GM18505 (cell line): ENCODE measurements around the gene CHRNA1.
"Not testable (repeated sequence)": the region's sequence is repeated elsewhere in the genome, so short reads cannot be mapped to it uniquely, and the experiment has no call there.

Source experiments
- ATAC-seq: cut with Tn5 transposase; IDR thresholded peaks from one replicate; pipeline ENCODE4 v1.9.1; 2021; ENCODE audit not compliant: unreplicated experiment
- POLR2A ChIP-seq: IDR thresholded peaks from 4 replicates; pipeline ENCODE4 v1.6.1; 2011; ENCODE audit warnings: borderline replicate concordance; ENCODE audit not compliant: insufficient read depth, insufficient read length; ENCODE audit errors: extremely low read depth

Gene CHRNA1

GRCh38 chr2:174711206-174711605, 53.1 kb downstream of the CHRNA1 start:
- no peak for TF ChIP-seq POLR2A
- no peak for ATAC-seq

- ATAC-seq: not testable (repeated sequence)
Observed at GRCh38 chr2:174709416-174710004, 54.8 kb downstream of the CHRNA1 start.

DNA sequence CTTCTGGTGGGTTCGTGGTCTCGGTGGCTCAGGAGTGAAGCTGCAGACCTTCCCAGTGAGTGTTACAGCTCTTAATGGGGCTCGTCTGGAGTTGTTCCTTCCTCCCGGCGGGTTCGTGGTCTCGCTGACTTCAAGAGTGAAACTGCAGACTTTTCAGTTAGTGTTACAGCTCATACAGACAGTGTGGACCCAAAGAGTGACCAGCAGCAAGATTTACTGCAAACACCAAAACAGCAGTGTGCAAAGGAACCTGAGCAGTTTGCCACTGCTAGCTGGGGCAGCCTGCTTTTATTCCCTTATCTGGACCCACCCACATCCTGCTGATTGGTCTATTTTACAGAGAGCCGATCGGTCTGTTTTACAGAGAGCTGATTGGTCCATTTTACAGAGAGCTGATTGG, 55.6 kb downstream of the CHRNA1 start:
- TF ChIP-seq POLR2A: no peak
- ATAC-seq: no peak

DNA sequence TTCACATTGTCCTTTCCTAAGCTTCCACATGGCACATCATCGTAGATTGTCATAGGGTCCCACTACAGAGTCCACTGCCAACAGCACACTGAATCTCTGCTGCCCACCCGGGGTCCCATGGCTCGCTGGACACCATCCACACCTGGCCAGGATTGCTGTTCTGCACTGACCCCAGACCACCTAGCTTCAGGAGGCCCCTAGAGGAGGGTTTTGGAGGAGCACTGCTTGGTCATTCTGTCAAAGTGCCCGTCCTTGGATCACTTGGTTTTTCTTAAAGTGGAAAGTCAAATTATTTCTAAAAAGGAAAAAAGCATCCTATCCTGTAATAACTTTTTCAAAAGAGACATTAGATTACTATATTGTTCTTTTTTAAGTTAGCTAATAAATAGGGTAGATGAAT, 59.0 kb downstream of the CHRNA1 start:
- TF ChIP-seq POLR2A: no peak
- ATAC-seq: no peak

DNA sequence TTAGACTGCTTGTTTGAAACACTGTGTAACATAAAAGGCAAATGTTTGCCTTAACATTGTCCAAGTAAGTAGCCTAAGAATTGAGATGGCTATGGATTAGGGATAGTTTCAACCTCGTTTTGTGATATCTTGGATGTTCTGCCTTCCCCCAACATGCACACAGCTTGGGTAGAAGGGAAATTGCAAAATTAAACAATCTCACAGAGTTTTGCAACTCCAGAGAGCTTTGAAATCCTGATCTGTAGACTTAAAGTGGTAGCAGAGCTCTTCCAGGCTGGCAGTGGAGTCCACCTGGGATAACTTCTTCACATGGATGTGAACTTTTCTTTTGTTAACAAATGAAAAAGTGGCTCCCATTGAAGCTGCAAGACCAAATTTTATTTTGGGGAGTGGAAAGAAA, 59.6 kb downstream of the CHRNA1 start:
- no peak for ATAC-seq
- no peak for TF ChIP-seq POLR2A

DNA sequence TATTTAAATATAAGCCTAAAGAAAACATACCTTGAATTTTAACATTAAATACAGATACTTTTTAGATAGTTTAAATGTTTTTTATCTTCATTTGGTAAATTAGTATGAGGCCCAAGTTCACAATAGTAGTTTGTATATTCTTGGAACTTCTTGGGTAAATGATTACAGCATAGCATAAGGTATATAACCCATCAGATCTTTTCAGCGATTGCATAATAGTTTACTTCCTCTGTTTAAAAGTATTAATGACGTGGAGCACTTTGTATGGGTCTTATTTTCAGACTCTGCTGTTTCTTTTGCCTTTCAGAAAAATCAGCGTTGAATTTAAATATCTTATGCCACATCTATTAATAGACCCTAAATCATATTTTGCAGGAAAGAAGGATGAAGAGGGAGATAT, 60.2 kb downstream of the CHRNA1 start:
- no peak for TF ChIP-seq POLR2A
- no peak for ATAC-seq

DNA sequence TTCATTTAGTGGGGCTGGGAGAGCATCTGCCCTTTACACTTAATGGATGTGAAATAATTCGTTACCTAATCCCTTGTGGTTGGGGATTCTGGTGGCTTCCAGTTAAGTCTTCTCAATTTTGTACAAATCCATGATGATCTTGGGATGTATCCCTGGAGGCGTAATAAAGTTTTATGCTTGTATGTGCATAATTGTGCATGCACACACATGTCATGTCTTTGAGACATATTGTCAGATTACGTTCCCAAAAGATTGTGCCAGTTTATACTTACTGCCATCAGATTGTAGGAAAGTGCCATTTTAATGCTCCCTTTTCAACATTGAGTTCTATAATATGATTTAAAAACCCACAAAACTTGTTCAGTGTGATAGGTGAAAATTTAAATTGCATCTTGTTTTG, 60.8 kb downstream of the CHRNA1 start:
- no peak for ATAC-seq
- TF ChIP-seq POLR2A: no peak

DNA sequence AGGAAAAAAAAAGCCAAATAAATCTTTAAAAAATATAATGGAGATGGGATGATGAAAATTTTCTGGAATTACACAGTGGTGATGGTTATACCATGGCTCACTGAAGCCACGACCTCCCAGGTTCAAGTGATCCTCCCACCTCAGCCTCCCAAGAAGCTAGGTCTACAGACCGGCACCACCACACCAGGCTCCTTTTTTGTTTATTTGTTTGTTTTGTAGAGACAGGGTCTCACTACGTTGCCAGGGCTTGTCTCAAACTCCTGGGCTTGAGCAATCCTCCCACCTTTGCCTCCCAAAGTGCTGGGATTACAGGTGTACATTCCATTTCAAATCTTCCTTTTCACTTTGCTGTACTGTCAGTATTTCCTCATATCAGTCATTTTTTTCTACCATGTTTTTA, 61.7 kb downstream of the CHRNA1 start:
- ATAC-seq: no peak
- TF ChIP-seq POLR2A: no peak

GRCh38 chr2:174699993-174700766, 64.1 kb downstream of the CHRNA1 start:
- TF ChIP-seq POLR2A: no peak
- ATAC-seq: no peak
